Endothelial cell of umbilical vein (primary cell): ENCODE results near the gene TRIM29. TPM values are rescaled to one million over a fixed set of nuclear protein-coding genes. Genes with fewer than 3 reads are reported as not detected.

Source experiments
- BruUV-seq: library from RNA; stranded (reverse); fragments of 400-500 nt; replicated peaks from 2 replicates; lab custom pipeline; 2021; lab: Mats Ljungman, UMichigan
- CTCF ChIA-PET: fragments of 300-600, 350-600 bp; sonication (Branson Sonifier 250); formaldehyde crosslinking; loops from one replicate; lab custom pipeline; 2021; ENCODE audit warnings: antibody characterized with exemption, inconsistent platforms; lab: Charles Lee
- POLR2A ChIA-PET: fragments of 300-600, 350-600 bp; sonication (Branson Sonifier 250); formaldehyde crosslinking; loops from one replicate; lab custom pipeline; 2021; ENCODE audit warnings: antibody characterized with exemption, inconsistent platforms; lab: Charles Lee
- DNase-seq: peaks from one replicate; pipeline ENCODE4 v3.0.0-alpha.2; 2011; ENCODE audit warnings: low read depth, low spot score
- FAIRE-seq: peaks from 2 replicates; lab custom pipeline; 2011; peaks lifted over from hg19 to GRCh38; lab: Jason Lieb, UNC
- H2AFZ ChIP-seq: 2 replicates; pipeline ENCODE4 v1.6.0; 2012; ENCODE audit warnings: low read depth, low read length, control low read depth, inconsistent platforms
- H3K27ac ChIP-seq: 2 replicates; pipeline ENCODE4 v1.5.1; 2011; ENCODE audit warnings: low read depth, mild to moderate bottlenecking, control low read depth, low read length, moderate library complexity; ENCODE audit not compliant: insufficient read depth
- H3K27me3 ChIP-seq, 2 experiments: 2 replicates each; pipeline versions ENCODE4 v1.6.0 to v1.6.1; 2011; ENCODE audit warnings: low read length in 2 of 2, mixed read lengths in 1 of 2; ENCODE audit not compliant: control insufficient read depth in 2 of 2, insufficient read depth in 2 of 2
- H3K36me3 ChIP-seq, 2 experiments: 2 replicates in 1 of 2; 3 replicates in 1 of 2; pipeline ENCODE4 v1.5.1; 2011; ENCODE audit warnings: low read length in 2 of 2, mild to moderate bottlenecking in 1 of 2, moderate library complexity in 1 of 2; ENCODE audit not compliant: control insufficient read depth in 2 of 2, insufficient read depth in 2 of 2; ENCODE audit errors: extremely low read depth in 1 of 2
- H3K4me1 ChIP-seq: 3 replicates; pipeline ENCODE4 v1.5.1; 2011; ENCODE audit warnings: mild to moderate bottlenecking, low read length; ENCODE audit not compliant: control insufficient read depth, insufficient read depth; ENCODE audit errors: extremely low read depth
- H3K4me2 ChIP-seq: 2 replicates; pipeline ENCODE4 v1.6.1; 2011; ENCODE audit warnings: low read length, control low read depth, mixed read lengths; ENCODE audit not compliant: insufficient read depth
- H3K4me3 ChIP-seq, 3 experiments: fragments of 200-600 bp in 1 of 3; sonication (generic), shearing (Covaris generic) in 1 of 3; replicated peaks in 1 of 3; 2 replicates each; pipeline ENCODE4 v1.5.1; 2011 to 2016; ENCODE audit warnings: control low read depth in 3 of 3, low read length in 3 of 3, mild to moderate bottlenecking in 2 of 3, inconsistent platforms in 1 of 3, low read depth in 1 of 3, moderate library complexity in 1 of 3; ENCODE audit not compliant: insufficient read depth in 1 of 3
- H3K79me2 ChIP-seq: 2 replicates; pipeline ENCODE4 v1.6.0; 2012; ENCODE audit warnings: low read length, inconsistent platforms; ENCODE audit not compliant: control insufficient read depth, insufficient read depth
- H3K9ac ChIP-seq: replicated peaks from 2 replicates; pipeline ENCODE3; 2011; ENCODE audit warnings: low read length, control low read depth; ENCODE audit not compliant: insufficient read depth; ENCODE audit errors: extremely low read depth
- H3K9me1 ChIP-seq: replicated peaks from 3 replicates; pipeline ENCODE4 v1.6.0; 2011; ENCODE audit warnings: mild to moderate bottlenecking, low read length; ENCODE audit not compliant: control insufficient read depth, insufficient read depth; ENCODE audit errors: extremely low read depth
- H3K9me3 ChIP-seq: replicated peaks from 2 replicates; pipeline ENCODE4 v1.5.1; 2012; ENCODE audit warnings: low read length, inconsistent platforms; ENCODE audit not compliant: control insufficient read depth, insufficient read depth
- H4K20me1 ChIP-seq: replicated peaks from 2 replicates; pipeline ENCODE3; 2011; ENCODE audit warnings: mild to moderate bottlenecking, low read length; ENCODE audit not compliant: control insufficient read depth, insufficient read depth; ENCODE audit errors: extremely low read depth
- JUN ChIP-seq: IDR thresholded peaks from 2 replicates; pipeline ENCODE4 v1.6.1; 2011; ENCODE audit warnings: borderline replicate concordance, low read depth; ENCODE audit not compliant: insufficient read length, insufficient read depth
- MYC ChIP-seq: IDR thresholded peaks from one replicate; pipeline ENCODE4 v1.6.1; 2011; ENCODE audit warnings: mild to moderate bottlenecking, low read depth, low read length
- POLR2A ChIP-seq: IDR thresholded peaks from 2 replicates; pipeline ENCODE4 v1.6.1; 2012; ENCODE audit warnings: low read depth, mild to moderate bottlenecking, control low read depth, low read length
- dilution Hi-C: fragments of 300-500 bp; cut with MboI; formaldehyde crosslinking; loops from one replicate; pipeline ENCODE4 v1.15.0; 2019; ENCODE audit warnings: low sequenced_read_pairs; ENCODE audit not compliant: extremely low pct_ligation_motif_present
- intact Hi-C: fragments of 100-400 bp; cut with micrococcal nuclease; formaldehyde crosslinking; loops from one replicate; pipeline ENCODE4 v1.10.0; 2022
- polyA plus RNA-seq, 4 experiments: library from polyadenylated mRNA; depleted of rRNA in 3 of 4; stranded (reverse) in 3 of 4; unstranded in 1 of 4; fragments of >200 nt; gene quantifications; 2 replicates each; pipeline versions ENCODE4 v1.2.1 to v1.2.3, GENCODE V29; 2011 to 2012; ENCODE audit warnings: missing spikeins in 1 of 4
- total RNA-seq: library from RNA; stranded (reverse); gene quantifications from 2 replicates; pipeline ENCODE4 v1.2.3, GENCODE V29; 2021
- TF ChIP-seq, protein P1 (sequence below), 2 donors: IDR thresholded peaks; 1 replicate in 1 of 2; 2 replicates in 1 of 2; pipeline ENCODE4 v1.5.1; 2011; ENCODE audit warnings: low read length in 2 of 2, mild to moderate bottlenecking in 2 of 2, moderate library complexity in 2 of 2, control low read depth in 1 of 2, inconsistent platforms in 1 of 2, low read depth in 1 of 2; ENCODE audit not compliant: insufficient read depth in 1 of 2; ENCODE audit errors: extremely low read depth in 1 of 2
- TF ChIP-seq, protein P2 (sequence below): IDR thresholded peaks from 2 replicates; pipeline ENCODE4 v1.6.1; 2011; ENCODE audit not compliant: insufficient read depth, insufficient read length

Gene TRIM29
- total and polyA plus RNA-seq, 2 donors (not counting 3 experiments of a cell fraction or from before 2014, with no cell fraction given): not detected

DNA sequence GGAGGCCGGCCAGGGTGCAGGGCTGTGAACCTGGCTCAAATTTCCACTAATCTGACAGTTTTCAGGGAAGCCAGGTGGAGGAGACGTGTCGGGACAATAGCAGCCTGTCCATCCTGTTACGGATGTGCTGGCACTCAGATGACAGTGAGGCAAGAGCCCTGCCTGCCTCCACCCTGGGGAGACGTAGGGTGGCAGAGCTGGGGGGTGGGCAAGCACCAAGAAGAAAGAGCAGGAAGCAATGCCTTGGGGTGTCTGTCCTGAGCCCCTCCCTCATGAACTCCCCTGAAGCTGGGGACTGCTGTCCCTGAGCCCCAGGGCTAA, 10.0 kb upstream of the TRIM29 start:
- H2AFZ ChIP-seq: no peak overlapping the region
- no peak for TF ChIP-seq POLR2A
- no peaks in the 10 kb centered on the region for H4K20me1 ChIP-seq
- dilution Hi-C loops: no loop called here
- H3K9me1 ChIP-seq: no peaks in the 10 kb centered on the region
- no peak overlapping the region for H3K4me3 ChIP-seq
- H3K27ac ChIP-seq: no peak overlapping the region
- no peaks in the 10 kb centered on the region for H3K9me3 ChIP-seq
- no peak for FAIRE-seq
- ChIA-PET POLR2A (no interaction called here), CTCF (no interaction called here)
- H3K27me3 ChIP-seq: no peaks in the 10 kb centered on the region
- no peaks in the 10 kb centered on the region for H3K4me1 ChIP-seq
- H3K9ac ChIP-seq: no peak overlapping the region
- intact Hi-C loops: no loop called here
- DNase-seq: no peak
- H3K4me2 ChIP-seq: no peak overlapping the region
- H3K36me3 ChIP-seq: no peaks in the 10 kb centered on the region
- no peaks in the 10 kb centered on the region for H3K79me2 ChIP-seq
- BruUV-seq: no TSS peak

DNA sequence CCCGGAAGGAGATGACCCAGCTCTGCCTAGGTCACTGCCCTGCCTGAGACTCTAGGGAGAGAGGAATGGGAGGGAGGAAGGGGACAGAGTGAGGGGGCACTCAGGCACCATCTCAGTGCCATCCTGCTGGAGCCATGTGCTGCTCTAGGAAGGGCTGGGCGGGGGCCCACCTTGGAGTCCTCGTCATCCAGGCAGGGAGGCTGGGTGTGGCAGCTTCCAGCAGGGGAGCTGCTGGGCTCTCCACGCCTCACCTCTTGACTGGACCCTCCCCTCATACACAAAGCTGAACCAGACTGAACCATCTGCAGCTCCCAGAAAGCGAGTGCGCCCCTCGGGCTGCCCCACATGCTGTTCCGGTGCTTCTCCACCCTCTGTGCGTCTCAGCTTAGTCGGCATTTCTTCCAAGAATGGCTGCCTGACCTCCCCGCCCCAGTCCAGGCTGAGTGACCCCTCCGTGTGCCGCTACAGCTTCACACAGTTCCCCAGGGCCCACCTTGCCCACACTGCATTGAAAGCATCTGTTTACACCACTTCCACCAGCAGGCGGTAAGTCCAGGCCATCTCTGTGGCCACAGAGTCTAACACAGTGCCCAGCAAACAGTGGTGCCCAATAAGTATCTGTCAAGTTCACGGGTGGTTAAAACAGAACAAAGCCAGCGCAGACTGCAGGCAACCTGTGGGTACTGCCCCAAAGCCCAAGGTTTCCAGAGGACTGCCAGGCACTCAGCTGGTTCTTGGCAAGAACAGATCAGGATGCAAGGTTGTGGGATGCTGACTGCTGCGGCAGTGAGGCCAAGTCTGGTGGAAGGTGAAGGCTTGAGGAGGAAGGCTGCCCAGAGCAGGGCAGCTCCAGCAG, 9.4 kb upstream of the TRIM29 start:
- no peak overlapping the region for H3K4me3 ChIP-seq
- dilution Hi-C loops (no loop called here), intact Hi-C loops (no loop called here)
- POLR2A ChIA-PET: no interaction called here
- H4K20me1 ChIP-seq: no peaks in the 10 kb centered on the region
- H3K9me1 ChIP-seq: no peaks in the 10 kb centered on the region
- no peak for DNase-seq
- no peak overlapping the region for H3K27ac ChIP-seq
- no peaks in the 10 kb centered on the region for H3K27me3 ChIP-seq
- no peaks in the 10 kb centered on the region for H3K79me2 ChIP-seq
- no TSS peak for BruUV-seq
- H3K4me1 ChIP-seq: no peaks in the 10 kb centered on the region
- TF ChIP-seq, protein P1, sequence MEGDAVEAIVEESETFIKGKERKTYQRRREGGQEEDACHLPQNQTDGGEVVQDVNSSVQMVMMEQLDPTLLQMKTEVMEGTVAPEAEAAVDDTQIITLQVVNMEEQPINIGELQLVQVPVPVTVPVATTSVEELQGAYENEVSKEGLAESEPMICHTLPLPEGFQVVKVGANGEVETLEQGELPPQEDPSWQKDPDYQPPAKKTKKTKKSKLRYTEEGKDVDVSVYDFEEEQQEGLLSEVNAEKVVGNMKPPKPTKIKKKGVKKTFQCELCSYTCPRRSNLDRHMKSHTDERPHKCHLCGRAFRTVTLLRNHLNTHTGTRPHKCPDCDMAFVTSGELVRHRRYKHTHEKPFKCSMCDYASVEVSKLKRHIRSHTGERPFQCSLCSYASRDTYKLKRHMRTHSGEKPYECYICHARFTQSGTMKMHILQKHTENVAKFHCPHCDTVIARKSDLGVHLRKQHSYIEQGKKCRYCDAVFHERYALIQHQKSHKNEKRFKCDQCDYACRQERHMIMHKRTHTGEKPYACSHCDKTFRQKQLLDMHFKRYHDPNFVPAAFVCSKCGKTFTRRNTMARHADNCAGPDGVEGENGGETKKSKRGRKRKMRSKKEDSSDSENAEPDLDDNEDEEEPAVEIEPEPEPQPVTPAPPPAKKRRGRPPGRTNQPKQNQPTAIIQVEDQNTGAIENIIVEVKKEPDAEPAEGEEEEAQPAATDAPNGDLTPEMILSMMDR (IDR thresholded peaks at IDR 0.05; ENCODE audit: extremely low read depth in 1 of 2, insufficient read depth in 1 of 2, low read depth in 1 of 2, low read length in 2 of 2): no peak
- TF ChIP-seq POLR2A: no peak
- TF ChIP-seq, protein P2, sequence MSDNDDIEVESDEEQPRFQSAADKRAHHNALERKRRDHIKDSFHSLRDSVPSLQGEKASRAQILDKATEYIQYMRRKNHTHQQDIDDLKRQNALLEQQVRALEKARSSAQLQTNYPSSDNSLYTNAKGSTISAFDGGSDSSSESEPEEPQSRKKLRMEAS: no peak
- no peak for TF ChIP-seq MYC
- no peak for TF ChIP-seq JUN
- no peaks in the 10 kb centered on the region for H3K9me3 ChIP-seq
- H3K36me3 ChIP-seq: no peaks in the 10 kb centered on the region
- no peak overlapping the region for H3K9ac ChIP-seq
- H3K4me2 ChIP-seq: no peak overlapping the region
- H2AFZ ChIP-seq: no peak overlapping the region
- CTCF ChIA-PET: no interaction called here
- no peak for FAIRE-seq
